Measurements from ENCODE around the gene ELOVL5. TPM values are rescaled to one million over a fixed set of nuclear protein-coding genes. Genes with fewer than 3 reads are reported as not detected.
A peak's percentile ranks its signal among the peaks of the same experiment; 100 is the strongest.

The ELOVL5 gene
- polyA plus RNA-seq, 1 of the 3 experiments (the other 2 are of a cell fraction): 31.9 TPM

DNA sequence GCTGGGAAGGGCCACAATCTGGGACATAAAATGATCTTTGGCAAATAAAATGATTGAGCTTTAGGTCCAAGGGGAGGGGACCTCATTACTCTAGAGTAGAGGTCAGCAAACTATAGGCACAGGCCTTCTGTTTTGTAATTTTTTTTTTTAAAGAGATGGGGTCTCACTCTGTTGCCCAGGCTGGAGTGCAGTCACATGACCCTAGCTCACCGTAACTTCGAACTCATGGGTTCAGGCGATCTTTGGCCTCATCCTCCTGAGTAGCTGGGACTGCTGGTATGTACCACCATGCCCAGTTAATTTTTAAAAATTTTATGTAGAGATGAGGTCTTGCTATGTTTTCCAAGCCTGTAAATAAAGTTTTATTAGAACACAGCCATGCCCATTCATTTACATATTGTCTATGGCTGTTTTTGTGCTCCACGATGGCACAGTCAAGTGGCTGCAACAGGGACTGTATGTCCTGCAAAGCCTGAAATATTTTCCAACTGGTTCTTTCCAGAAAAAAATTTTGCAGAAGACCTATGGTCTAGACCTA is 82.1 kb downstream of the ELOVL5 start:
- H3K36me3 ChIP-seq (replicated peaks in 1 of 2; ENCODE audit: control insufficient read depth in 1 of 2, insufficient read depth in 2 of 2, low read length in 1 of 2): peaks cover 21 to 64% of the 10 kb centered on the region in 2 experiments
- POLR2A ChIA-PET: no interaction called here
- no peaks in the 10 kb centered on the region for H3F3A ChIP-seq (replicated peaks; ENCODE audit: insufficient read depth)
- H3K27ac ChIP-seq (ENCODE audit: low read depth in 2 of 2, low read length in 1 of 2): no peak overlapping the region
- H3K9ac ChIP-seq: no peak overlapping the region
- CTCF ChIA-PET: interaction anchor here (1.0 to 1.5 kb wide), 2 partner anchors 13 to 144 kb away, joined by 4 to 5 read pairs; no protein-coding TSS in a partner anchor
- no peaks in the 10 kb centered on the region for H3K79me2 ChIP-seq (ENCODE audit: insufficient read depth)
- no peaks in the 10 kb centered on the region for H4K20me1 ChIP-seq (ENCODE audit: insufficient read depth)
- no peak overlapping the region for H2AFZ ChIP-seq (ENCODE audit: low read depth)
- no peak for DNase-seq
- 88% methylated on average over 4 of the region's 4 CpGs for WGBS (ENCODE audit: low lambda C conversion rate)
- H3K4me3 ChIP-seq (ENCODE audit: low read depth in 2 of 2, low read length in 1 of 2): no peak overlapping the region
- no peak overlapping the region for H3K4me2 ChIP-seq
- no peaks in the 10 kb centered on the region for H3K9me3 ChIP-seq
- H3K9me2 ChIP-seq: no peaks in the 10 kb centered on the region
- no peaks in the 10 kb centered on the region for H3K27me3 ChIP-seq (ENCODE audit: insufficient read depth)
- peaks cover 0 to 29% of the 10 kb centered on the region in 2 experiments; a peak in 1 of 4 replicates for H3K4me1 ChIP-seq (ENCODE audit: control insufficient read depth in 1 of 2, insufficient read depth in 2 of 2, low read depth in 1 of 2, low read length in 1 of 2)
- TF ChIP-seq GATA2 (CRISPR knock-in tag; IDR thresholded peaks at IDR 0.05): no peak
- TF ChIP-seq EP300 (IDR thresholded peaks at IDR 0.05; ENCODE audit: borderline replicate concordance in 1 of 2, low read depth in 1 of 2, low read length in 1 of 2): no peak
- no peak for TF ChIP-seq TAF1 (IDR thresholded peaks at IDR 0.05; ENCODE audit: borderline replicate concordance, low read depth, low read length)
- TF ChIP-seq CHD2 (IDR thresholded peaks at IDR 0.05; ENCODE audit: low read length, partially characterized antibody): no peak
- TF ChIP-seq MEF2A (IDR thresholded peaks at IDR 0.05; ENCODE audit: borderline replicate concordance, low read depth): no peak
- no peak for TF ChIP-seq FOSL2 (IDR thresholded peaks at IDR 0.05; ENCODE audit: borderline replicate concordance, low read depth)
- no peak for TF ChIP-seq RXRA (IDR thresholded peaks at IDR 0.05; ENCODE audit: borderline replicate concordance, low read depth)

DNA sequence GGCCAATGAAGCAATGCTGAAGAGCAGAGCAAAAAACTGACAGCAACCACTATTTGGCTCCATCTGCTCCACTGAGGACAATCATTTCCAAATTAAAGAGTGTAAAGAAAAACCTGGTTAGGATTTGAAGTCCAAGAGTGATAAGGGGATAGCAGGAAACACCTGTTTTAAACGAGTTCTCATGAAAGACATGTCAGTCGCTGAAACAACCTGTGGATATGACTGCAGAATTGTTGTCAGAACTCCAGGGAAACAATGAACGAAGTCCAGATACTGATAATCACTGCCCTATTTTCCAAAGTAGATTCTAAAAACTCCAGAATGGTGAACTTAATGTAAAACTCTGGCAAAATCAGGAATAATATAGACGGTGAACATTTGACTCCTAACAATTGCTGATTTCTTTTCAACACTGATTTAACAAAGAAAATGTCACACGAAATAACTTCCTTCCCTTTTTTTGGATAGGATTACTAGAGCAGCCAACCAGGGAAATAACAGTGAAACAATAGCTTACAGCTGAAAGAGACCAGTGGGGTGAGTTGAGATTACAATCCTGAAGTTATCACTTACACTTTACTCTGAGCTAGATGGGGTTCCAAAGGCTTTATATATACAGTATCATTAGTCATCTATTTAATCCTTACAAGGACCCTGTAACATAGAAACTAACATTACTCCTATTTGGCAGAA is 83.7 kb downstream of the ELOVL5 start:
- Histone ChIP-seq H3K4me2 (no peak overlapping the region), H3K9ac (no peak overlapping the region), H3K36me3 (replicated peaks in 1 of 2; ENCODE audit: control insufficient read depth in 1 of 2, insufficient read depth in 2 of 2, low read length in 1 of 2) (peaks cover 36 to 65% of the 10 kb centered on the region in 2 experiments), H3K4me1 (ENCODE audit: control insufficient read depth in 1 of 2, insufficient read depth in 2 of 2, low read depth in 1 of 2, low read length in 1 of 2) (peaks cover 0 to 20% of the 10 kb centered on the region in 2 experiments; a peak in 1 of 4 replicates), H3K27me3 (ENCODE audit: insufficient read depth) (no peaks in the 10 kb centered on the region), H3F3A (replicated peaks; ENCODE audit: insufficient read depth) (no peaks in the 10 kb centered on the region), H4K20me1 (ENCODE audit: insufficient read depth) (no peaks in the 10 kb centered on the region), H2AFZ (ENCODE audit: low read depth) (no peak overlapping the region), H3K79me2 (ENCODE audit: insufficient read depth) (no peaks in the 10 kb centered on the region), H3K27ac (ENCODE audit: low read depth in 2 of 2, low read length in 1 of 2) (no peak overlapping the region; a peak in 1 of 4 replicates), H3K9me3 (no peaks in the 10 kb centered on the region), H3K4me3 (ENCODE audit: low read depth in 2 of 2, low read length in 1 of 2) (no peak overlapping the region), H3K9me2 (no peaks in the 10 kb centered on the region)
- WGBS (ENCODE audit: low lambda C conversion rate): 80% methylated on average over 5 of the region's 5 CpGs
- POLR2A ChIA-PET: no interaction called here
- TF ChIP-seq CHD2 (IDR thresholded peaks at IDR 0.05; ENCODE audit: low read length, partially characterized antibody): no peak
- DNase-seq: no peak
- CTCF ChIA-PET: no interaction called here

DNA sequence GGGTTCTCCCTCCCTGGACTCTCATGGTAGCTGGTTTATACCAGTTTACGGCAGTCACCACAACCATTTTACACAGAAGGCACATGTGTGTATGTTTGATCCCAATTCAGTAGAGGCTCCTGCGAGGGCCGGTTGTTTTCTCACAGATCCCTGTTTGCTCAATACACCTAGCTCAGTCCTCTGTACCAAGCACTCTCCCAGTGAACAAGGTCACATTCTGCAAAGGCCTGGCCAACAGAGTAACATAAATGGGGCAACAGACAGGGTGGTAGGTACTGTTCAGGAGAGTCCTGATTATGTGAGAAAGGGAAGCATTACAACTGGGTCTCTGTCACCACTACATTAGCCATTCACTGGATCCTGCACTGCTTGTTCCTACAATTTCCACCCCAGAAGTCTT is 84.4 kb downstream of the ELOVL5 start:
- no peak overlapping the region for H3K4me2 ChIP-seq
- peaks cover 0 to 13% of the 10 kb centered on the region in 2 experiments; a peak in 1 of 4 replicates for H3K4me1 ChIP-seq (ENCODE audit: control insufficient read depth in 1 of 2, insufficient read depth in 2 of 2, low read depth in 1 of 2, low read length in 1 of 2)
- CTCF ChIA-PET: no interaction called here

More for the DNA sequence above, 84.4 kb downstream of the ELOVL5 start:
- H3K27me3 ChIP-seq (ENCODE audit: insufficient read depth): no peaks in the 10 kb centered on the region
- H3K9ac ChIP-seq: no peak overlapping the region
- H3K9me2 ChIP-seq: no peaks in the 10 kb centered on the region
- H2AFZ ChIP-seq (ENCODE audit: low read depth): no peak overlapping the region
- POLR2A ChIA-PET: no interaction called here
- peaks cover 42 to 64% of the 10 kb centered on the region in 2 experiments for H3K36me3 ChIP-seq (replicated peaks in 1 of 2; ENCODE audit: control insufficient read depth in 1 of 2, insufficient read depth in 2 of 2, low read length in 1 of 2)
- no peaks in the 10 kb centered on the region for H3K79me2 ChIP-seq (ENCODE audit: insufficient read depth)
- WGBS (ENCODE audit: low lambda C conversion rate): 96% methylated on average over 3 of the region's 3 CpGs
- no peaks in the 10 kb centered on the region for H3K9me3 ChIP-seq
- no peak overlapping the region for H3K4me3 ChIP-seq (ENCODE audit: low read depth in 2 of 2, low read length in 1 of 2)
- TF ChIP-seq, protein P1, sequence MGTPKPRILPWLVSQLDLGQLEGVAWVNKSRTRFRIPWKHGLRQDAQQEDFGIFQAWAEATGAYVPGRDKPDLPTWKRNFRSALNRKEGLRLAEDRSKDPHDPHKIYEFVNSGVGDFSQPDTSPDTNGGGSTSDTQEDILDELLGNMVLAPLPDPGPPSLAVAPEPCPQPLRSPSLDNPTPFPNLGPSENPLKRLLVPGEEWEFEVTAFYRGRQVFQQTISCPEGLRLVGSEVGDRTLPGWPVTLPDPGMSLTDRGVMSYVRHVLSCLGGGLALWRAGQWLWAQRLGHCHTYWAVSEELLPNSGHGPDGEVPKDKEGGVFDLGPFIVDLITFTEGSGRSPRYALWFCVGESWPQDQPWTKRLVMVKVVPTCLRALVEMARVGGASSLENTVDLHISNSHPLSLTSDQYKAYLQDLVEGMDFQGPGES (IDR thresholded peaks at IDR 0.05; ENCODE audit: low read depth, low read length): no peak
- TF ChIP-seq EP300 (IDR thresholded peaks at IDR 0.05; ENCODE audit: borderline replicate concordance in 1 of 2, low read depth in 1 of 2, low read length in 1 of 2) (no peak), FOXJ3 (CRISPR knock-in tag; IDR thresholded peaks at IDR 0.05) (no peak)
- H3F3A ChIP-seq (replicated peaks; ENCODE audit: insufficient read depth): no peaks in the 10 kb centered on the region
- H4K20me1 ChIP-seq (ENCODE audit: insufficient read depth): no peaks in the 10 kb centered on the region
- peak overlapping the region in 1 of 2 experiments; percentile 40; a peak in 1 of 4 replicates for H3K27ac ChIP-seq (ENCODE audit: low read depth in 2 of 2, low read length in 1 of 2)
- no peak for DNase-seq

All from SK-N-SH (cell line).